Measurements from ENCODE around the gene EPHB2.
"Not testable (repeated sequence)": the region's sequence is repeated elsewhere in the genome, so short reads cannot be mapped to it uniquely, and the experiment has no call there.

EPHB2 gene

DNA sequence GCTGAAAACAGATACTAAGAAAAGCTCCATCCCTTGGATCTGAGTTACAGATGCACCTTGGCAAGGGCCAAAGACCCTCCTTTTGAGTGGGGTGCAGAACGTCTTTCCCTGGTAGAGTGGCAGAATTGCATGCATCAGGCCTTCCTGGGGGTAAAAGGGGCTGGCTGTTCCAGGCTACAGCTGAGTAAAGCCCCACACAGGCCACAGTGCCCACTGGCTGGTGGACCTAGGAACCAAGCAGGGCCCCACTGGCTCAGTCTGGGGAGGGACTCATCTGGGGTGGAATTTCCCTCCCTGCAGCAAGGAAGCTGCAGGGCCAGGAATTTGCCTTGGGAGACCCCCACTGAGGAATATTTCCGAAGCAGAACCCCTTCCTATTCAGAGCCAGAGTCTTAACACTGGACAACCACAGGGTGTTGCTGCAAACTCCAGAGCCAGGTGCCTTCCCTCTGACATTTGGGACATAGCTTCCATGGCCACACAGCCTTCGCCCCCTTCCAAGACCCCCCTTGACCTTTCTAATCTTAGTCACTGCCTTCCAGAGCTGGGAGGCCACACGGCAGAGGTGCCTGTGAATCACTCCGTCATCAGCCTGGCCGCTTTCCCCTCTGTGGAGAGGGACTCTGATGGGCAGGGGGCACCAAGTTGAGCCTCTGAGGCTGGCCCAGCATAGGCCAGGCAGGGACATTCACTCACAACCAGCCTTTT is 209.5 kb downstream of the EPHB2 start:
- no peak for DNase-seq (ENCODE audit: low read depth in 1 of 2, low spot score in 1 of 2)
- in situ Hi-C loops (cut with HindIII; ENCODE audit: low pct_unique_long_range_greater_than_20kb, low sequenced_read_pairs): no loop called here
- no peak for TF ChIP-seq JUND (IDR thresholded peaks at IDR 0.05; ENCODE audit: low read depth)

DNA sequence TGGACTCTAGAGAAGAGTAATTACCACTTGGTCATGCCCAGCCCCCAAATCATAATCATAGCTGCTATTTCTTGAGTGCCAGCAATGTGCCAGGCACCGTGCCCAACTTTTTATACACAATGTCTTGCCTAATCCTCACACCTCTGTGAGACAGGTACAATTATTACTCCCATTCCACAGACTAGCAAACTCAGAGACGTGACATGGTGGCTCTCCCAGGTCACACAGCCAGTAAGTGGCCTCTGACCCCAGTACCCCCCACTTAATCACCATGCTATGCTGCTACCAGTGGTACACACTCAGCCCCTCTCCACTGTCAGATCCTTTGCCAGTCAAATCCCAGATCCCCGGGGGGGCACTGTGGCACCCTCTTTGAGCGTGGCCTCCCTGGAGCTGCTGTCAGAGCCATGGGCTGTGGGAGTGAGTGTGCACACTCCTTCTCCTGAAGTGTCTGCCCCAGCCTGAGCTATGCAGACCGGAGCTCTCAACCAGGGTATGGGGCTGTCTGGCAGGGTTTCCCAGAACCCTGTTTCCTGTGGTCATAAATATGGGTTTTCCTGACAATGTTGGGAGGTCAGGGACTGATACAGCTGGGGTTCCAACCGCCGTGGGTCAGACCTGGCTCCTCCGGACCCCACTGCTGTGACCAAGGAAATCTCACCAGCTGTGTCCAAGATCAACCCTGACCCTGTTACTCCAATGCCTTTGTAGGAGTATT is 210.3 kb downstream of the EPHB2 start:
- DNase-seq (ENCODE audit: low read depth in 1 of 2, low spot score in 1 of 2): no peak

DNA sequence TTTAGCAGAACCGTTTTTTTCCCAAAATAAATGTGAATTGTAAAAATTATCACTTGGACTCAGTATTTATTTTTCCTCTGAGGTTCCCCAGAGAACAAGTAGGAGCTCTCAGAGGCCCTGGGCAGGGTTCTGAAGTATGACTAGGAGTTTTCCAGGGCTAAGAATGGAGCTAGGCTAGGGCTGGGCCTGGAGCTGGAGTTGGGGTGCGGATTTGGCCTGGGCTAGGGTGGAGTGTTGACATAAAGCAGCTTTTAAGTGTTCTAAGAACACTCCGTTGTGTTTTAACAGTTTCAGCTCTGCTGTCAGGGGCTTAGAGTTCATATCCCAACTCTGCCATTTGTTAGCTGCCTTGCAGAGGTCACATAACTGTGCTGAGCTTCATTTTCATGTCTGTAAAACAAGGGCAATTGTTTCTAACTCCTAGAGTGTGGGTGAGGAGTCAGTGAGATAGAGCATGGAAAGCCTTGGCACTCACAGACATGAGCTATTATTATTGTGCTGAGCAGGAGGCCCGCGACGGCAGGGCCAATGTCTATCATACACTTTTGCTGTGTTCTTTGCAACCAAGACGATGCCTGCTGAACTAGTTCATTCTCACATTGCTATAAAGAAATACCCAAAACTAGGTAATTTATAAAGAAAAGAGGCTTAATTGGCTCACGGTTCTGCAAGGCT is 210.9 kb downstream of the EPHB2 start:
- in situ Hi-C loops (cut with HindIII; ENCODE audit: low pct_unique_long_range_greater_than_20kb, low sequenced_read_pairs): no loop called here
- DNase-seq (ENCODE audit: low read depth in 1 of 2, low spot score in 1 of 2): no peak
- no peak for TF ChIP-seq JUND (IDR thresholded peaks at IDR 0.05; ENCODE audit: low read depth)

More for the DNA sequence above, 210.3 kb downstream of the EPHB2 start:
- no peak for TF ChIP-seq JUND (IDR thresholded peaks at IDR 0.05; ENCODE audit: low read depth)
- in situ Hi-C loops (cut with HindIII; ENCODE audit: low pct_unique_long_range_greater_than_20kb, low sequenced_read_pairs): no loop called here

DNA sequence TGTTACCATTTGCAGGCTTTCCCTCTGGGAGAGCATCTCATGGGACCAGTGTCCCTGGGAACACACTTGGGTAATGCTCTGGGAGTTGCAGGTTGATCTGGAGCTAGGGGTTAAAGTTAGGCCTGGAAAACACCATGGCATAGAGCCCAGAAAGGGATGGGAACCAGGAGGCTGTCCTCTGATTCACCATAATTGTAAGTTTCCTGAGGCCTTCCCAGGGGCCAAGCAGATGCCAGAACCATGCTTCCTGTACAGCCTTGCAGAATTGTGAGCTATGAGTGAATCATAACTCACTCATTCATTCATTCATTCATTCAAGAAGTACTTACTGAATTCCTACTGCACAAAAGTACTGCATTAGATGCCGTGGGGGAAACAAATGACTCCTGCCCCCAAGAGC is 212.0 kb downstream of the EPHB2 start:
- no peak for DNase-seq (ENCODE audit: low read depth in 1 of 2, low spot score in 1 of 2)
- in situ Hi-C loops (cut with HindIII; ENCODE audit: low pct_unique_long_range_greater_than_20kb, low sequenced_read_pairs): no loop called here
- no peak for TF ChIP-seq JUND (IDR thresholded peaks at IDR 0.05; ENCODE audit: low read depth)

DNA sequence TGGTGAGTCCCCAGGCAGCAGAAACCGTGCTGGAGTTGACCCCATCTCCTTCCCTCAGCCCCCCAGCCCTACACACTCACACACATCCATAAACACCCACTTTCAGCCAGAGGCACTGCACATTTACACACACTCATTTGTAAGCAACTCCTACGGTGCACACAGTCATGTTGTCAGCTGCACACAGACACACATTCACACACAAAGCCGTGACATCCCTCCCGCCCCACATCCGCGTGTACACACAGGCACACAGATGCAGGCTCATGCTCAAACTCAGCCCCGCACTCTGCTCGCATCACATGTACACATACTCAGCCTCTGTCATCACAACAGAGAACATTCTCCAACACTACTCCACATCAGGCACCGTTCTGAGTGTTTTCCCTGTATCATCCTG is 214.5 kb downstream of the EPHB2 start:
- no peak for DNase-seq (ENCODE audit: low read depth in 1 of 2, low spot score in 1 of 2)
- TF ChIP-seq JUND (IDR thresholded peaks at IDR 0.05; ENCODE audit: low read depth): no peak
- in situ Hi-C loops (cut with HindIII; ENCODE audit: low pct_unique_long_range_greater_than_20kb, low sequenced_read_pairs): no loop called here

DNA sequence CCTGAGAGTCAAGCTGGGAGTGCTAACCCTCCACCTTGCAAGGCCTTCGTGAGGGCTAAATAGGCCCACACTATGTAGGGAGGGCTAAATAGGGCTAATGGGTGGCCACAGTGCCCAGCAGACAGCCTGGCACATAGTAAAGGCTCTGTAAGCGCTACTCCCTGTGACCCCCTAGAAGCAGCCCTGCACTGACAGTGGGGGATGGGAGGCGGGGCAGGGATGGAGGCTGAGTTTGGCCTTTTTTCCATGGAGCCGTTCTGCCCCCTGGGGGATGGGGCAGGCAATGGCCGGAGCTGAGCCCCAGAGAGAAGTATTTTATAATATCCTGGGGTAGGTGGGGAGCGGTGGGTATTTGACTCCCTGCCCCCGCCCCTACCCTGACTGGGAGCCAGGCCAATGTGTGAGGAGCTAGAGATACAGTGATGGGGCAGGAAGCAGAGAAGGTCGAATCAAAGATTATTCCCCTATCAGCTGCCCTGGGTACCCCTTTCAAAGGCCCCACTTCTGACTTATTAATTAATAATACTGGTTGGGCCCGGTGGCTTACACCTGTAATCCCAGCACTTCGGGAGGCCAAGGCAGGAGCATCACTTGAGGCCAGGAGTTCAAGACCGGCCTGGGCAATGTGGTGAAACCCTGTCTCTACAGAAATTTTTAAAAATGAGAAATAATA is 219.7 kb downstream of the EPHB2 start:
- DNase-seq (ENCODE audit: low read depth in 1 of 2, low spot score in 1 of 2): peak; percentile 55 to 73
- no peak for TF ChIP-seq JUND (IDR thresholded peaks at IDR 0.05; ENCODE audit: low read depth)
- in situ Hi-C loops (cut with HindIII; ENCODE audit: low pct_unique_long_range_greater_than_20kb, low sequenced_read_pairs): no loop called here

DNA sequence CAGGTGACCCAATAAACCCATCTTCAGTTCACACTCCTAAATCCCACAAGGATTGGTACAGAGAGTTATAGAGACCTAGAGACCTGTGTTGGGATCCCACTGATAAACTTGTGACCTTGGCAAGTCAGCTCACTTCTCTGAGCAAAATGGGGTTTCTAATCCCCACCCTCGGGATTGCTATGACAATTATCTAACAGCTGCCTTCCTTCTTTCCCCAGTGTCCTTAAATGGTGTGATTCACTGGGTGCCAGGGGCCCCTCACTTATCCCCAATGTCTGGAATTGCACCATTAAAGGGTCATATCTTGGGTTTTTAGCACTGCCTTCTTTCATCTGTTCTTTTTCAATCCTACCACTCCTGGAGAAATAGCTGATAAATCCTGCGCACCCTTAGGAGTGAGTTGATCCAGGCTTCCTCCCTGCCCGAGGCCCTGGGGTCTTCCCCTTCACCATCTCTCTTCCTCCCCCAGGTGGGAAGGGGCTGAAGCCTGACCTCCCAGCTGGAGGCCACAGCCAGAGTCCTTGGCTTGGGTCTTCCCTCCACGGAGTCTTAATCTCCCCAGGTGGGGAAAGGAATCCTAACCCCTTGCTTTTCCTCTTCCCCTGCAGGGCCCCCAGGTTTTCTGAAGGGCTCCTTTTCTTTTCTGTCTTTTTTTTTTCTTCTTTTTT is 222.3 kb downstream of the EPHB2 start:
- in situ Hi-C loops (cut with HindIII; ENCODE audit: low pct_unique_long_range_greater_than_20kb, low sequenced_read_pairs): no loop called here
- no peak for DNase-seq (ENCODE audit: low read depth in 1 of 2, low spot score in 1 of 2)
- no peak for TF ChIP-seq JUND (IDR thresholded peaks at IDR 0.05; ENCODE audit: low read depth)

DNA sequence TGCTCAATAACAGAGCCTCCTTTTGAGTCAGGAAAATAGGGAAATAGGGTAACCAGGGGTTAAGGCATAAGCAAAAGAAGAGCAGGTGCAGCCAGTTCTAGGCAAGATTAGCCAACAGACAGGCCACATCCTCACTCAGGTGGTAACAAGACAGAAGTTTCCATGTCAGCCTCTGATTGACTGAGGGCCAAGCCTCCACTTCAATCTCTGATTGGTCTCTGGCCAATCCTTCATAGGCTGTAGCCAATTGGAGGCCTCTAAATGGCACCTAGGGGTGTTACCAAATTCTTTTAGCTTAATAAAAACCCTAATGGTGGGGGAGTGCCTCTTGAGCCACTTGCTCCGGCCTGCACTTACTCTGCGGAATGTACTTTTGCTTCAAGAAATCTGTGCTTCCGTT is 224.8 kb downstream of the EPHB2 start:
- DNase-seq (ENCODE audit: low read depth in 1 of 2, low spot score in 1 of 2): no peak
- in situ Hi-C loops (cut with HindIII; ENCODE audit: low pct_unique_long_range_greater_than_20kb, low sequenced_read_pairs): no loop called here
- TF ChIP-seq JUND (IDR thresholded peaks at IDR 0.05; ENCODE audit: low read depth): no peak

DNA sequence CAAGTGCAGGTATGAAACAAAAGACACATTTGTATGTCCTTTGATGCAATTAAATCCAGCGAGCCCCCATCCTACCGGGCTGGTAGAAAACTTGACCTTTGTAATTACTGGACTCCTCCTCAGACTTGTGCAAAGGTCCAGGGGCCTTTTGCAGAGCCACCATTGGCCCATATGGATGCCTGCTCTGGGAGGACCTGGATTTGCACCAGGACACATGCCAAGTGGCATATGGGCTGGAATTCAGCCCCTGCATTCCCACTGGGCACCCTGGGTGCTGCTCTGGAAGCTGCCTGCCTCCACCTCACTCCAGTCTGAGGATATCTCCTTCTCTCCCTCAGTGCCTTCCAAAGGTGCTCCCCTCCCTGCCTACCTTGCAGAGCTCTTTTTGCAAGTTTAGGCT is 226.0 kb downstream of the EPHB2 start:
- in situ Hi-C loops (cut with HindIII; ENCODE audit: low pct_unique_long_range_greater_than_20kb, low sequenced_read_pairs): no loop called here
- no peak for DNase-seq (ENCODE audit: low read depth in 1 of 2, low spot score in 1 of 2)
- no peak for TF ChIP-seq JUND (IDR thresholded peaks at IDR 0.05; ENCODE audit: low read depth)

DNA sequence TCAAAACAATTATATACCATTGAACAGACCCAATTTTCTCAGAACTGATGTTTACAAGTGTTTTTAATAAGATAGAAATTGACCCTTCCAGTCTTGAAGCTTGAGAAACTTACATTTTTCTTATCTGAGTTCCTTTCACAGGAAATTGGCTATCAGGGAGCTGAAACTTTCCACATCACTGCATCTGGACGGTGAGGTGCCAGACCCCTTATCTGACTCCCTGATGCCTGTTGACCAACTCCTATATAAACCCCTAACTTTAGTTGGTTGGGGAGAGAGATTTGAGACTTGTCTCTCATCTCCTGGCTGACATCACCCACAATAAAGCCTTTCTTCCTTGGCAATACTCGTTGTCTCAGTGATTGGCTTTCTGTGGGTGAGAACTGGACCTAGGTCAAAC is 230.6 kb downstream of the EPHB2 start:
- in situ Hi-C loops (cut with HindIII; ENCODE audit: low pct_unique_long_range_greater_than_20kb, low sequenced_read_pairs): no loop called here
- no peak for TF ChIP-seq JUND (IDR thresholded peaks at IDR 0.05; ENCODE audit: low read depth)

DNA sequence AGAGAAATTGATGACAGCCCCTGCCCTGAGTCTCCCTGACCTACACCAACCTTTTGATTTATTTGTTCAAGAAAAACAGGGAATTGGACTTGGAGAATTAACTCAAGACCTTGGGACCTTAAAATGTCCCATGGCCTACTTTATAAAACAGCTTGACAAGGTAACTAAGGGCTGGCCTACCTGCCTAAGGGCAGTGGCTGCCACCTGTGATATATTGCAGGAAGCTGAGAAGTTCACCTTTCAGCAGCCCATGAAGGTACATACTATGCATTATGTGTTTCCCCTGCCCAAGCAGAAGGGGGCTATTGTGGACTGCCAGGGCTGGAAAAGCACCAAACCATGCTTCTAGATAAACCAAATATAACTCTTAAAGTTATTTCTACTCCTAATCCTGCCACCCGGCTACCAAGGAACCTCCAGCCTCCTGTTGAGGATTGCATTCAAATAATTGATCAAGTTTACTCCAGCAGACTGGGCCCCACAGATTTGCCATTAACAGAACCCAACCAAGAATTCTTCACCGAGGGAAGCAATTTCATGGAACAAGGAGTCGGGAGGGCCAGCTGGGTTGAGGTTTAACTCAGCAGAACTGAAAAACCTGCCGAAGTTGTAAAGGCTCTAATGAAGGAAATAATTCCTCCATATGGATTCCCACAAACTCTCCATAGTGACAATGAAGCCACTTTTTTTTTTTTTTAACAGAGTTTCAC is 233.9 kb downstream of the EPHB2 start:
- in situ Hi-C loops (cut with HindIII; ENCODE audit: low pct_unique_long_range_greater_than_20kb, low sequenced_read_pairs): no loop called here
- DNase-seq (ENCODE audit: low read depth in 1 of 2, low spot score in 1 of 2): no peak
- no peak for TF ChIP-seq JUND (IDR thresholded peaks at IDR 0.05; ENCODE audit: low read depth)

More for the DNA sequence above, 230.6 kb downstream of the EPHB2 start:
- DNase-seq (ENCODE audit: low read depth in 1 of 2, low spot score in 1 of 2): no peak

DNA sequence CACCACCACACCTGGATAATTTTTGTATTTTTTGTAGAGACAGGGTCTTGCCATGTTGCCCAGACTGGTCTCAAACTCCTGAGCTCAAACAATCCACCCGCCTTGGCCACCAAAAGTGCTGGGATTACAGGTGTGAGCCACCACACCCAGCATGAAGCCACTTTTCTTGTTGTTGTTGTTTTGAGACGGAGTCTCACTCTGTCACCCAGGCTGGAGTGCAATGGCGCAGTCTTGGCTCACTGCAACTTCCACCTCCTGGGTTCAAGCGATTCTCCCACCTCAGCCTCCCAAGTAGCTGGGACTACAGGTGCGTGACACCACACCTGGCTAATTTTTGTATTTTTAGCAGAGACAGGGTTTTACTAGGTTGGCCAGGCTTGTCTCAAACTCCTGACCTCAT is 234.5 kb downstream of the EPHB2 start:
- in situ Hi-C loops (cut with HindIII; ENCODE audit: low pct_unique_long_range_greater_than_20kb, low sequenced_read_pairs): not testable (repeated sequence)

More for the DNA sequence above, 234.5 kb downstream of the EPHB2 start:
- DNase-seq (ENCODE audit: low read depth in 1 of 2, low spot score in 1 of 2): not testable (repeated sequence)
